Hepatocyte (in vitro differentiated cells): ENCODE measurements around the gene ATXN7L1.

Experiments used
- EZH2 ChIP-seq: fragments of 200-600 bp; sonication (generic); IDR thresholded peaks from 2 replicates; pipeline ENCODE4 v1.6.1; 2016; ENCODE audit warnings: antibody characterized with exemption, mild to moderate bottlenecking, borderline replicate concordance
- EZH2phosphoT487 ChIP-seq: fragments of 200-600 bp; sonication (generic); IDR thresholded peaks from one replicate; pipeline ENCODE4 v1.6.1; 2018; ENCODE audit warnings: antibody characterized with exemption, mild to moderate bottlenecking, low read depth, moderate library complexity; ENCODE audit not compliant: unreplicated experiment, severe bottlenecking
- TF ChIP-seq, protein P1 (sequence below): fragments of 200-600 bp; sonication (generic); IDR thresholded peaks from 2 replicates; pipeline ENCODE4 v1.5.1; 2016; ENCODE audit warnings: antibody characterized with exemption, mild to moderate bottlenecking; ENCODE audit not compliant: poor library complexity

DNA sequence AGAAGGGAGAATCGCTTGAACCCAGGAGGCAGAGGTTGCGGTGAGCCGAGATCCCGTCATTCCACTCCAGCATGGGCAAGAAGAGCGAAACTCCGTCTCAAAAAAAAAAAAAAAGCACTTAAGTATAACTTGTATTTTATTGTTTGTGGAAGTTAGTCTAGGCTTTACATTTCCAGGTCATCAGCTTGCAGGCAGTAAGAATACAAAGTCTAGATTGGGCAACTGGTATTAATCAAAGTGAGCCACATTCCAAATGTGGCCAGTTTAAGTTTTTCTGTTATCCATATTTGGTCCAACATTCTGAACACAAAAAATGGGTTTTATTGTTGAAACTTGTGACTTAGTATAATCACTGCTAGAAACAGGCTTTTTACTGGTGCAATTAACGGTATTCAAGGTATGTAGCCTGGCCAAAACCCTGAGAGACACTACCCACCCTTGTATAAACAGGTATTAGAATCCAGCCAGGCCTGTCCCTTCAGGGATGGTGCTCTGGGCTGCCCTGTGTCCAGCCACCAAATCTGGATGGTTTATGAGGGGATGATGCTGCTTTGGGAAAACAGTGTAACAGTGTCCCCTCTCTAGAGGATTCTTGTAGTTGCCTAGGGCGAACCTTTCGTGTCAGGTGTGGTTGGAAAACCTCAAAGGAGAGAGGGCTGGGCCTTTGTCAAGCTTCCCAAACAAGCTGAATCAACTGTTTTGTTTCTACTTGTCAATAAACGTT is 173.0 kb downstream of the ATXN7L1 start:
- TF ChIP-seq, protein P1, sequence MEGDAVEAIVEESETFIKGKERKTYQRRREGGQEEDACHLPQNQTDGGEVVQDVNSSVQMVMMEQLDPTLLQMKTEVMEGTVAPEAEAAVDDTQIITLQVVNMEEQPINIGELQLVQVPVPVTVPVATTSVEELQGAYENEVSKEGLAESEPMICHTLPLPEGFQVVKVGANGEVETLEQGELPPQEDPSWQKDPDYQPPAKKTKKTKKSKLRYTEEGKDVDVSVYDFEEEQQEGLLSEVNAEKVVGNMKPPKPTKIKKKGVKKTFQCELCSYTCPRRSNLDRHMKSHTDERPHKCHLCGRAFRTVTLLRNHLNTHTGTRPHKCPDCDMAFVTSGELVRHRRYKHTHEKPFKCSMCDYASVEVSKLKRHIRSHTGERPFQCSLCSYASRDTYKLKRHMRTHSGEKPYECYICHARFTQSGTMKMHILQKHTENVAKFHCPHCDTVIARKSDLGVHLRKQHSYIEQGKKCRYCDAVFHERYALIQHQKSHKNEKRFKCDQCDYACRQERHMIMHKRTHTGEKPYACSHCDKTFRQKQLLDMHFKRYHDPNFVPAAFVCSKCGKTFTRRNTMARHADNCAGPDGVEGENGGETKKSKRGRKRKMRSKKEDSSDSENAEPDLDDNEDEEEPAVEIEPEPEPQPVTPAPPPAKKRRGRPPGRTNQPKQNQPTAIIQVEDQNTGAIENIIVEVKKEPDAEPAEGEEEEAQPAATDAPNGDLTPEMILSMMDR = no peak
- TF ChIP-seq EZH2 = no peak
- no peak for TF ChIP-seq EZH2phosphoT487
